NCI-H1694 treated with DMSO at 0.1 percent for 48 hours (cell line): ENCODE data around the gene EMILIN2.

Experiments used
- DNase-seq: peaks from one replicate; lab custom pipeline; 2025; lab: John Stamatoyannopoulos, UW

The EMILIN2 gene

DNA sequence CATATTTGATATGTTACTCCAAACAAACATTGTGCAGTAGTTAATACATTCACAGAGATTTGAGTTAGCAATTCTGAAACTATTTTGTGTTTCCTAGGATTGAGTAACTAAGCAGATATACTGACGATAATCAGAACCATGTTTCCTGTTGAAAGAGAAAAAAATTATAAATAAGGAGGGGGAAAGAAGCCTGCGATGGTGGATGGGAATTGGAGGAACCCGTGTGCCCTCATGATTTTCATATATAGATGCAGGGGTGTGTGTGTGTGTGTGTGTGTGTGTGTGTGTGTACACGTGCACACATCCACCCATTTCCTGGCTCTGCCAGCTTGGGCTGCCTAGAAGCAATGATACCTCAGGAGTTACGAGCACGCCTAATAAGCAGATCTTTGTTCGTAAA, 109.2 kb downstream of the EMILIN2 start:
- no peak for DNase-seq

- DNase-seq, result no peak
Observed at GRCh38 chr18:2958819-2959298, 112.1 kb downstream of the EMILIN2 start.

DNA sequence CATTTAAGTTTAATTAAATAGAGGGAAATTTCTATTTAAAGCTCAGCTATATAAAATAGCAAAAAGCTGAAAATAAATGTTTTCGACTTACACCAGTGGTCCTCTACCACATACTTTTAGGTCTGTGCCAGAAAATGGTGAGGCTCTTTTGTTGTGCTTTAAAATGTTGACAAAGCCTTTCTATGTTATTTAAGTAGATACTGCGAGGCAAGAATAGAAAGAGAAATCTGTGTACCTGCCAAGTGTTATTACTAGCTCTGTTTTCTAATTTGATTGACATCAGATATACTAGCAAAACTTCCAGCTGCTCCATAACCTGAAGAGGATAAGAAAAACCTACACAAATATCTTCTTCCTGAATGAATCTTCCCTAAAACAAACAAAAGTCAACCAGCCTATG, 112.5 kb downstream of the EMILIN2 start:
- no peak for DNase-seq

DNA sequence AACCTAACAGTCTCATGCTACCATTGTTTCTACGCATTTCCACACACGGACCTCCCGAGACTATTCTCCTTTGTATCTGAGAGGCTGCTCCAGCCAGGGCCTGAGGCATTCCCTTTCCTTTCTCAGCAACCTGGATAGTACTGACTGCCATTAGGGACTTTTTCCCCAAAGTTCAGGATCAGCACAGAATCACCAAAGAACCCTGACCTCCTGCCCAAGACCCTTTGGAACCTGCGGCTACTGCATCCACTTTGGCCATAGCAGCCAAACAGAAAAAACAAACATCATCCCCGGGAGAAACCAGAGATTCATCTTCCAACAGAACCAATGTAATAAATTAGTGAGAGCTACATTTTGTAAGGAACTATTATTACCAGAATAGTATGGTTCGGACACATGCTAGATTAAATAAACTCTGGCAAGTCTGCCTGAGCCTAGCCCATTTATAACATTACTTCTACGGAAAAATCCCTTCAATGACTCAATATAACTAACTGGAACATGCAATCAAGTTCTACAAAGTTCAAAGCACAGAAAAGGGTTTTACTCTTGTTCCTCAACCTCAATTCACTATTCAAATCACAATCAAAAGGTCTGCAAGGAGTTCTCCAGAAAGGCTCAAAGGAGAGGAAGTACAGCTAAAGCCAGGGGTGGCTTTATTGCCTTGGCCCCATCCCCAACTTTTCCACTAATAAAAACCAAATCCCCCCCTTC, 114.3 kb downstream of the EMILIN2 start:
- DNase-seq, result no peak

- no peak for DNase-seq
Observed at GRCh38 chr18:2961821-2962220, 115.0 kb downstream of the EMILIN2 start.

DNA sequence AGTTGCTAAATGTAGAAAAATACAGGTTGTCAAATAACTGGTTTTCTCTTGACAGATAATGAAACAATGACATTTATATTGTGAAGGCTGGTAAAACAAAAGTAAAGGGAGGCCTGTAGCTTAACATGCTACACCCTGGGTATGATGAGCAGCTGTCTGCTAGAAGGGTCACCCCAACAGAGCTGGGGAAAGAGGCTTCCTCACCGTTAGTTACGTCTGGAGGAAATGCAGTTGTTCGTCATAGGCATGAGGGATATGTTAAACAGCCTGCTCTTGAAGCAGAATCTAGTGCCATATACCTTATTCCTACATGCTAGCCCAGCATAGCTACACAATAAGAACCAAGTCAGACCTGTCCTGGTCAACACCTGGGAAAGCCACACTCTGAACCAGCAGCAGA, 116.2 kb downstream of the EMILIN2 start:
- DNase-seq, result no peak

DNA sequence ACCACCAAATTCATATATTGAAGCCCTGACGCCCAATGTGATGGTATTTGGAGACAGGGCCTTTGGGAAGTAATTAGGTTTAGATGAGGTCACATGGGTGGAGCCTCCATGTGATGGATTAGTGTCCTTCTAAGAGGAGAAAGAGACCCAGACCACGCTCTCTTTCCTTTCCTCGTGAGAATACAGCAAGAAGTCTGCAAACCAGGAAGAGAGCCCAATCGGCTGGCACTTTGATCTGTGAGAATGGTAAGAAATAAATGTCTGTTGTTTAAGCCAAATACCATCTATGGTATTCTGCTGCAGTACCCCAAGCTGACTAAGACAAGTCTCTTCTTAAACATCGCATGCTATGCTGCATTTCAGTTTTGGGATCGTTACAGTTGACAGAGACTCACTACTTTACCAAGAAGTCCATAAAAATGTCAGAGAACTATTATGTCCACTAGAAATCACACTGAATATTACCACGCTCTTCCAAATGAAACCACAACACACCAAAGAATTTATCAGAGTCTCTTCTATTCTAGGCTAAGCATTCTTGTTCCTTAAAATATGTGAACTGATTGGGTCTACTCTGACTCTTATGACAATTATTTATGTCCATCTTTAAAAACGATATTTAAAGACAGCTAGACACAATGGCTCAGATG, 117.7 kb downstream of the EMILIN2 start:
- no peak for DNase-seq
